ENCODE data around the gene GRM8. TPM values are rescaled to one million over a fixed set of nuclear protein-coding genes. Genes with fewer than 3 reads are reported as not detected.

GRM8 gene
- total RNA-seq, 1 donor from 2014 or later = 0.16 TPM

Small RNA genes within 50 kb of the gene (microRNA-seq; reads per million reads assigned to microRNA genes)
- not detected for gene MIR592 (ENCODE audit: borderline number of aligned reads)

Other genes with a start within 250 kb of the GRM8 start
- 40.2 TPM for gene ZNF800, start 139.8 kb upstream of the GRM8 start, total RNA-seq